Measurements from ENCODE around the gene ATG2A. TPM values are rescaled to one million over a fixed set of nuclear protein-coding genes. Genes with fewer than 3 reads are reported as not detected.
A peak's percentile ranks its signal among the peaks of the same experiment; 100 is the strongest.

The ATG2A gene
- total and polyA plus RNA-seq, 9 of the 15 experiments (the other 6 are each of a cell fraction or from before 2014, with no cell fraction given), result 0.25 to 45.9 (median 5.2) TPM

DNA sequence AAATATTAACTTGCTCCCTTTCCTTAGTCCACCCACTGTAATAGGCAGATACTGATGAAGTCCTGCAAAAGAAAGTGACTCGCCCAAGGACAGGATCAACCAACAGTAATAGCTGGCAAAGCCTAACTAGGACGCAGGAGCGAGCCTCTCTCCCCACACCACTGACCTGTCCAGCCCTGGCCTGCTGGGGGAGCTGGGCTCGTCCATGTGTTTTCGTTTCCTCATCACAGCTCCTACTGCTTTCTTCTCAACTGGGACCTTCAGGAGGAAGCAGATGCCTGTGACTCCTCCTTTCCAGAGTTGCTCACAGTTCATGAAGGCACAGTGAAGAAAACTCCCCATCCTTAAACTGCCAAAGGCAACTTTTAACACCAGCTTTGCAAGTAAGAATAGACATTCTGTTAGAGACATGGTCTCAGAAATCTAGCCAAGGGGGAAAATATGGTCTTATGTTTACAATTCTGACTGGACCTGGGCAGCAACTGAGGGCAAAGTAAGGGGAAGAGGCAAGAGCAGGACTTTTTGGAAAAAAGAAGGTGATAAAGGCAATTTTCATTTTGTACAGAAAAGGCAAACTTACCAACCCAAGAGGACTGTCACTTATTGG is 30.3 kb upstream of the ATG2A start (continued):
- no peak for TF ChIP-seq ZNF778 (CRISPR knock-in tag; IDR thresholded peaks at IDR 0.05)
- no peak for TF ChIP-seq ZNF668 (CRISPR knock-in tag; IDR thresholded peaks at IDR 0.05)
- TF ChIP-seq, protein P1, sequence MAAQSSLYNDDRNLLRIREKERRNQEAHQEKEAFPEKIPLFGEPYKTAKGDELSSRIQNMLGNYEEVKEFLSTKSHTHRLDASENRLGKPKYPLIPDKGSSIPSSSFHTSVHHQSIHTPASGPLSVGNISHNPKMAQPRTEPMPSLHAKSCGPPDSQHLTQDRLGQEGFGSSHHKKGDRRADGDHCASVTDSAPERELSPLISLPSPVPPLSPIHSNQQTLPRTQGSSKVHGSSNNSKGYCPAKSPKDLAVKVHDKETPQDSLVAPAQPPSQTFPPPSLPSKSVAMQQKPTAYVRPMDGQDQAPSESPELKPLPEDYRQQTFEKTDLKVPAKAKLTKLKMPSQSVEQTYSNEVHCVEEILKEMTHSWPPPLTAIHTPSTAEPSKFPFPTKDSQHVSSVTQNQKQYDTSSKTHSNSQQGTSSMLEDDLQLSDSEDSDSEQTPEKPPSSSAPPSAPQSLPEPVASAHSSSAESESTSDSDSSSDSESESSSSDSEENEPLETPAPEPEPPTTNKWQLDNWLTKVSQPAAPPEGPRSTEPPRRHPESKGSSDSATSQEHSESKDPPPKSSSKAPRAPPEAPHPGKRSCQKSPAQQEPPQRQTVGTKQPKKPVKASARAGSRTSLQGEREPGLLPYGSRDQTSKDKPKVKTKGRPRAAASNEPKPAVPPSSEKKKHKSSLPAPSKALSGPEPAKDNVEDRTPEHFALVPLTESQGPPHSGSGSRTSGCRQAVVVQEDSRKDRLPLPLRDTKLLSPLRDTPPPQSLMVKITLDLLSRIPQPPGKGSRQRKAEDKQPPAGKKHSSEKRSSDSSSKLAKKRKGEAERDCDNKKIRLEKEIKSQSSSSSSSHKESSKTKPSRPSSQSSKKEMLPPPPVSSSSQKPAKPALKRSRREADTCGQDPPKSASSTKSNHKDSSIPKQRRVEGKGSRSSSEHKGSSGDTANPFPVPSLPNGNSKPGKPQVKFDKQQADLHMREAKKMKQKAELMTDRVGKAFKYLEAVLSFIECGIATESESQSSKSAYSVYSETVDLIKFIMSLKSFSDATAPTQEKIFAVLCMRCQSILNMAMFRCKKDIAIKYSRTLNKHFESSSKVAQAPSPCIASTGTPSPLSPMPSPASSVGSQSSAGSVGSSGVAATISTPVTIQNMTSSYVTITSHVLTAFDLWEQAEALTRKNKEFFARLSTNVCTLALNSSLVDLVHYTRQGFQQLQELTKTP (IDR thresholded peaks at IDR 0.05; ENCODE audit: low read depth in 1 of 2, partially characterized antibody in 2 of 2), result peak in 1 of 2 experiments; percentile 90
- TF ChIP-seq YY1 (IDR thresholded peaks at IDR 0.05; ENCODE audit: borderline replicate concordance in 1 of 3, control insufficient read depth in 1 of 3, extremely low read depth in 1 of 3, insufficient read depth in 3 of 3, insufficient read length in 1 of 3, insufficient replicate concordance in 2 of 3, low read depth in 1 of 3, low read length in 2 of 3), result no peak
- peak; percentile 21; the same call in 1 of the 2 replicates for TF ChIP-seq CTBP1 (IDR thresholded peaks at IDR 0.05; ENCODE audit: borderline replicate concordance)
- 0 out of 2 replicates have a peak, but pooled peaks have one; percentile 33 for TF ChIP-seq NBN (IDR thresholded peaks at IDR 0.05; ENCODE audit: low read depth)
- peak; percentile 24; the same call in 1 of the 2 replicates for TF ChIP-seq L3MBTL2 (IDR thresholded peaks at IDR 0.05)
- no peak for TF ChIP-seq MCM7 (IDR thresholded peaks at IDR 0.05)
- TF ChIP-seq, protein P2, sequence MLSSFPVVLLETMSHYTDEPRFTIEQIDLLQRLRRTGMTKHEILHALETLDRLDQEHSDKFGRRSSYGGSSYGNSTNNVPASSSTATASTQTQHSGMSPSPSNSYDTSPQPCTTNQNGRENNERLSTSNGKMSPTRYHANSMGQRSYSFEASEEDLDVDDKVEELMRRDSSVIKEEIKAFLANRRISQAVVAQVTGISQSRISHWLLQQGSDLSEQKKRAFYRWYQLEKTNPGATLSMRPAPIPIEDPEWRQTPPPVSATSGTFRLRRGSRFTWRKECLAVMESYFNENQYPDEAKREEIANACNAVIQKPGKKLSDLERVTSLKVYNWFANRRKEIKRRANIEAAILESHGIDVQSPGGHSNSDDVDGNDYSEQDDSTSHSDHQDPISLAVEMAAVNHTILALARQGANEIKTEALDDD (IDR thresholded peaks at IDR 0.05), result peak; percentile 59
- TF ChIP-seq, protein P3, sequence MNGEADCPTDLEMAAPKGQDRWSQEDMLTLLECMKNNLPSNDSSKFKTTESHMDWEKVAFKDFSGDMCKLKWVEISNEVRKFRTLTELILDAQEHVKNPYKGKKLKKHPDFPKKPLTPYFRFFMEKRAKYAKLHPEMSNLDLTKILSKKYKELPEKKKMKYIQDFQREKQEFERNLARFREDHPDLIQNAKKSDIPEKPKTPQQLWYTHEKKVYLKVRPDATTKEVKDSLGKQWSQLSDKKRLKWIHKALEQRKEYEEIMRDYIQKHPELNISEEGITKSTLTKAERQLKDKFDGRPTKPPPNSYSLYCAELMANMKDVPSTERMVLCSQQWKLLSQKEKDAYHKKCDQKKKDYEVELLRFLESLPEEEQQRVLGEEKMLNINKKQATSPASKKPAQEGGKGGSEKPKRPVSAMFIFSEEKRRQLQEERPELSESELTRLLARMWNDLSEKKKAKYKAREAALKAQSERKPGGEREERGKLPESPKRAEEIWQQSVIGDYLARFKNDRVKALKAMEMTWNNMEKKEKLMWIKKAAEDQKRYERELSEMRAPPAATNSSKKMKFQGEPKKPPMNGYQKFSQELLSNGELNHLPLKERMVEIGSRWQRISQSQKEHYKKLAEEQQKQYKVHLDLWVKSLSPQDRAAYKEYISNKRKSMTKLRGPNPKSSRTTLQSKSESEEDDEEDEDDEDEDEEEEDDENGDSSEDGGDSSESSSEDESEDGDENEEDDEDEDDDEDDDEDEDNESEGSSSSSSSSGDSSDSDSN (IDR thresholded peaks at IDR 0.05; ENCODE audit: borderline replicate concordance in 1 of 2, low read depth in 2 of 2, low read length in 2 of 2), result peak; percentile 58 to 90; a peak in 3 of 4 replicates
- TF ChIP-seq, protein P4, sequence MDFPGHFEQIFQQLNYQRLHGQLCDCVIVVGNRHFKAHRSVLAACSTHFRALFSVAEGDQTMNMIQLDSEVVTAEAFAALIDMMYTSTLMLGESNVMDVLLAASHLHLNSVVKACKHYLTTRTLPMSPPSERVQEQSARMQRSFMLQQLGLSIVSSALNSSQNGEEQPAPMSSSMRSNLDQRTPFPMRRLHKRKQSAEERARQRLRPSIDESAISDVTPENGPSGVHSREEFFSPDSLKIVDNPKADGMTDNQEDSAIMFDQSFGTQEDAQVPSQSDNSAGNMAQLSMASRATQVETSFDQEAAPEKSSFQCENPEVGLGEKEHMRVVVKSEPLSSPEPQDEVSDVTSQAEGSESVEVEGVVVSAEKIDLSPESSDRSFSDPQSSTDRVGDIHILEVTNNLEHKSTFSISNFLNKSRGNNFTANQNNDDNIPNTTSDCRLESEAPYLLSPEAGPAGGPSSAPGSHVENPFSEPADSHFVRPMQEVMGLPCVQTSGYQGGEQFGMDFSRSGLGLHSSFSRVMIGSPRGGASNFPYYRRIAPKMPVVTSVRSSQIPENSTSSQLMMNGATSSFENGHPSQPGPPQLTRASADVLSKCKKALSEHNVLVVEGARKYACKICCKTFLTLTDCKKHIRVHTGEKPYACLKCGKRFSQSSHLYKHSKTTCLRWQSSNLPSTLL (IDR thresholded peaks at IDR 0.05), result no peak

Data from K562 (cell line).